Loucy (cell line): ENCODE results near the gene KRT38.

Experiments
- H2AFZ ChIP-seq: fragments of 200-600 bp; sonication (generic); 2 replicates; pipeline ENCODE4 v1.6.0; 2016; ENCODE audit warnings: antibody characterized with exemption, mild to moderate bottlenecking, low read length, moderate library complexity
- H3F3A ChIP-seq: fragments of 200-600 bp; 2 replicates; pipeline ENCODE4 v1.6.0; 2016; ENCODE audit warnings: antibody characterized with exemption, low read depth, mild to moderate bottlenecking
- H3K27me3 ChIP-seq: fragments of 200-600 bp; sonication (generic); 2 replicates; pipeline ENCODE4 v1.6.1; 2014; ENCODE audit warnings: low read length, mild to moderate bottlenecking; ENCODE audit not compliant: insufficient read depth, poor library complexity, severe bottlenecking
- H3K36me3 ChIP-seq: fragments of 200-600 bp; sonication (generic); 2 replicates; pipeline ENCODE4 v1.6.1; 2016; ENCODE audit warnings: low read length; ENCODE audit not compliant: insufficient read depth
- H3K4me1 ChIP-seq: fragments of 200-600 bp; sonication (generic); 2 replicates; pipeline ENCODE4 v1.5.1; 2014; ENCODE audit warnings: low read length, mild to moderate bottlenecking; ENCODE audit not compliant: insufficient read depth, poor library complexity, severe bottlenecking
- H3K4me2 ChIP-seq: fragments of 200-600 bp; sonication (generic); 2 replicates; pipeline ENCODE4 v1.6.0; 2014; ENCODE audit warnings: antibody characterized with exemption, low read length, low read depth, mild to moderate bottlenecking; ENCODE audit not compliant: poor library complexity, severe bottlenecking
- H3K4me3 ChIP-seq: fragments of 200-600 bp; sonication (generic); 2 replicates; pipeline ENCODE4 v1.5.1; 2014; ENCODE audit warnings: low read length, mild to moderate bottlenecking, mixed read lengths; ENCODE audit not compliant: poor library complexity, severe bottlenecking
- H3K79me2 ChIP-seq: fragments of 200-600 bp; sonication (generic); 2 replicates; pipeline ENCODE4 v1.6.1; 2014; ENCODE audit warnings: low read length; ENCODE audit not compliant: insufficient read depth
- H3K9ac ChIP-seq: fragments of 200-600 bp; sonication (generic); 2 replicates; pipeline ENCODE4 v1.6.0; 2014; ENCODE audit warnings: mild to moderate bottlenecking, low read depth, low read length, moderate library complexity; ENCODE audit not compliant: poor library complexity, severe bottlenecking
- H3K9me2 ChIP-seq: fragments of 200-600 bp; sonication (generic); replicated peaks from 2 replicates; pipeline ENCODE4 v1.6.1; 2016; ENCODE audit warnings: low read depth, low read length, mixed read lengths
- H3K9me3 ChIP-seq: fragments of 200-600 bp; sonication (generic); 2 replicates; pipeline ENCODE4 v1.6.1; 2014; ENCODE audit warnings: mild to moderate bottlenecking, antibody characterized with exemption, low read length, low read depth; ENCODE audit not compliant: insufficient read depth
- H4K20me1 ChIP-seq: fragments of 200-600 bp; sonication (generic); 2 replicates; pipeline ENCODE4 v1.6.0; 2014; ENCODE audit warnings: antibody characterized with exemption, low read length, mild to moderate bottlenecking; ENCODE audit not compliant: insufficient read depth, poor library complexity, severe bottlenecking
- CTCF ChIP-seq: fragments of 200-600 bp; sonication (generic); conservative IDR thresholded peaks from 2 replicates; pipeline ENCODE4 v1.5.1; 2014; ENCODE audit warnings: mild to moderate bottlenecking, antibody characterized with exemption, low read length
- EZH2phosphoT487 ChIP-seq: fragments of 200-600 bp; IDR thresholded peaks from 2 replicates; pipeline ENCODE4 v1.6.1; 2018; ENCODE audit warnings: antibody characterized with exemption, mild to moderate bottlenecking, moderate library complexity, borderline replicate concordance

The KRT38 gene

GRCh38 chr17:41475421-41475820 is 34.6 kb upstream of the KRT38 start:
- Histone ChIP-seq H4K20me1 (no peaks in the 10 kb centered on the region), H3K9me3 (no peaks in the 10 kb centered on the region), H3K4me2 (no peak overlapping the region), H3K36me3 (no peaks in the 10 kb centered on the region), H3K27me3 (peaks cover 6% of the 10 kb centered on the region), H3K79me2 (no peaks in the 10 kb centered on the region), H3K9ac (no peak overlapping the region), H2AFZ (no peak overlapping the region), H3K4me3 (no peak overlapping the region), H3K4me1 (no peaks in the 10 kb centered on the region), H3F3A (no peaks in the 10 kb centered on the region), H3K9me2 (no peaks in the 10 kb centered on the region)
- no peak for TF ChIP-seq EZH2phosphoT487
- no peak for TF ChIP-seq CTCF

- TF ChIP-seq CTCF (no peak), EZH2phosphoT487 (no peak)
- Histone ChIP-seq H3K9me3 (no peaks in the 10 kb centered on the region), H3K9ac (no peak overlapping the region), H2AFZ (no peak overlapping the region), H3K4me3 (no peak overlapping the region), H3K79me2 (no peaks in the 10 kb centered on the region), H4K20me1 (no peaks in the 10 kb centered on the region), H3K36me3 (no peaks in the 10 kb centered on the region), H3K4me1 (no peaks in the 10 kb centered on the region), H3K4me2 (no peak overlapping the region), H3K27me3 (peaks cover 6% of the 10 kb centered on the region), H3F3A (no peaks in the 10 kb centered on the region), H3K9me2 (no peaks in the 10 kb centered on the region)
These were observed 34.1 kb upstream of the KRT38 start for GRCh38 chr17:41474863-41475262.

GRCh38 chr17:41468346-41468745 is 27.6 kb upstream of the KRT38 start:
- no peaks in the 10 kb centered on the region for H3K4me1 ChIP-seq

More at GRCh38 chr17:41468346-41468745, 27.6 kb upstream of the KRT38 start:
- H3K9me2 ChIP-seq = no peaks in the 10 kb centered on the region
- no peak overlapping the region for H3K4me2 ChIP-seq
- peaks cover 6% of the 10 kb centered on the region for H3K27me3 ChIP-seq
- H3K79me2 ChIP-seq = no peaks in the 10 kb centered on the region
- H3K9ac ChIP-seq = no peak overlapping the region
- H3F3A ChIP-seq = no peaks in the 10 kb centered on the region
- no peak overlapping the region for H3K4me3 ChIP-seq
- no peak overlapping the region for H2AFZ ChIP-seq
- no peaks in the 10 kb centered on the region for H3K9me3 ChIP-seq
- H4K20me1 ChIP-seq = no peaks in the 10 kb centered on the region
- TF ChIP-seq EZH2phosphoT487 = no peak
- no peak for TF ChIP-seq CTCF
- no peaks in the 10 kb centered on the region for H3K36me3 ChIP-seq
